ENCODE results near the gene ST13. TPM values are rescaled to one million over a fixed set of nuclear protein-coding genes. Genes with fewer than 3 reads are reported as not detected.

ST13 gene
- total and polyA plus RNA-seq, 2 of the 4 experiments (the other 2 are of a cell fraction), result 115 to 235 TPM

DNA sequence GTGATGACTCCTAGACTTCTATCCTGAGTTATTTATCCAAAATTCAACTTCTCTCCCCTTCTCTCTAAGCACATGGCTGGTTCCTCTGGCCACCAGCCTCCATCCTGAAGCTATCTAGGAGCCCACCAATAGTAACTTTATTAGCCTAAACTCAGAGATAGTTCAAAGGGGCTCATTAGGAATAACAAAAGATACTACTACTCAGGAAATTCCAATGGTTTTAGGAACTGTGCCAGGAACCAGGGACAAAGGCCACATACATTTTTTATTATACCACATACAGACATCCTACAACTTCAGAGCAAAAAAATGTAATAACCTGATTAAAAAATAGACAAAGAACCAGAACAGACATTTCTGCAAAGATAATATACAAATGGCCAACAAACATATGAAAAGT lies 65.2 kb downstream of the ST13 start:
- H3K9ac ChIP-seq (ENCODE audit: low read depth, low read length), result no peak overlapping the region
- H3K4me1 ChIP-seq (ENCODE audit: control insufficient read depth, insufficient read depth, low read length), result no peaks in the 10 kb centered on the region; the same call in 1 of the 2 replicates
- DNase-seq (no peak), ATAC-seq (ENCODE audit: low read depth) (no peak)
- H3K56ac ChIP-seq (ENCODE audit: extremely low read depth, insufficient read depth, low read length), result no peak overlapping the region
- H3K14ac ChIP-seq (replicated peaks; ENCODE audit: low read depth, low read length), result no peak overlapping the region
- H3K9me1 ChIP-seq (ENCODE audit: insufficient read depth, low read length), result 0 out of 2 replicates have a peak, but pooled peaks cover 3% of the 10 kb centered on the region
- dilution Hi-C loops (cut with HindIII; ENCODE audit: low sequenced_read_pairs, unreplicated experiment), result no loop called here
- no peak overlapping the region for H3K4me2 ChIP-seq (ENCODE audit: low read depth, low read length)
- intact Hi-C loops (cut with micrococcal nuclease), result no loop called here
- no peak overlapping the region for H3K23ac ChIP-seq (ENCODE audit: low read depth, low read length)
- H2BK120ac ChIP-seq (ENCODE audit: low read depth, low read length), result no peak overlapping the region
- H2AK5ac ChIP-seq (ENCODE audit: low read depth, low read length), result no peak overlapping the region
- CTCF ChIA-PET, result no interaction called here
- H4K20me1 ChIP-seq (ENCODE audit: insufficient read depth, low read length), result no peaks in the 10 kb centered on the region
- H3K36me3 ChIP-seq (ENCODE audit: control insufficient read depth, insufficient read depth, low read length), result peaks cover 3% of the 10 kb centered on the region; the same call in 1 of the 2 replicates
- peaks cover 3% of the 10 kb centered on the region in 2 experiments; a peak in 2 of 4 replicates for H3K79me1 ChIP-seq (ENCODE audit: low read depth in 1 of 2, low read length in 2 of 2)
- no peak overlapping the region for H3K4me3 ChIP-seq (ENCODE audit: insufficient read depth, low read depth, low read length)
- no peak overlapping the region for H4K91ac ChIP-seq (ENCODE audit: insufficient read depth, low read depth, low read length)
- BruUV-seq (replicated peaks), result no TSS peak
- no peak overlapping the region for H3K27ac ChIP-seq (ENCODE audit: insufficient read depth, low read length)
- POLR2A ChIA-PET (ENCODE audit: unreplicated experiment), result no interaction called here
- no peak overlapping the region for H2AFZ ChIP-seq (replicated peaks; ENCODE audit: low read length, poor library complexity)
- H3K4ac ChIP-seq (ENCODE audit: low read depth, low read length), result no peak overlapping the region
- H4K8ac ChIP-seq (ENCODE audit: low read depth in 2 of 2, low read length in 2 of 2), result no peak overlapping the region
- H2BK20ac ChIP-seq (ENCODE audit: low read depth, low read length), result no peak overlapping the region
- H3K27me3 ChIP-seq (ENCODE audit: control insufficient read depth, insufficient read depth, low read length), result no peaks in the 10 kb centered on the region
- in situ Hi-C loops (cut with MboI; ENCODE audit: low sequenced_read_pairs), result no loop called here
- TF ChIP-seq BHLHE40 (IDR thresholded peaks at IDR 0.05; ENCODE audit: low read depth, low read length) (no peak), POLR2A (IDR thresholded peaks at IDR 0.05; ENCODE audit: low read depth, low read length) (no peak), MAZ (IDR thresholded peaks at IDR 0.05; ENCODE audit: borderline replicate concordance, low read depth, low read length) (no peak), MXI1 (IDR thresholded peaks at IDR 0.05; ENCODE audit: borderline replicate concordance, low read depth, low read length) (no peak), RAD21 (IDR thresholded peaks at IDR 0.05; ENCODE audit: low read length) (no peak), RCOR1 (IDR thresholded peaks at IDR 0.05; ENCODE audit: insufficient replicate concordance, low read length) (no peak), CHD1 (IDR thresholded peaks at IDR 0.05; ENCODE audit: low read depth, low read length) (no peak), NFE2L2 (IDR thresholded peaks at IDR 0.05; ENCODE audit: low read depth, low read length) (no peak), CEBPB (IDR thresholded peaks at IDR 0.05; ENCODE audit: low read depth, low read length) (no peak), SMC3 (IDR thresholded peaks at IDR 0.05; ENCODE audit: low read depth, low read length) (no peak), FOS (IDR thresholded peaks at IDR 0.05; ENCODE audit: low read depth, low read length) (no peak), RFX5 (IDR thresholded peaks at IDR 0.05; ENCODE audit: low read depth, low read length) (no peak), MAFK (IDR thresholded peaks at IDR 0.05; ENCODE audit: low read depth, low read length) (no peak)
- TF ChIP-seq, protein P1, sequence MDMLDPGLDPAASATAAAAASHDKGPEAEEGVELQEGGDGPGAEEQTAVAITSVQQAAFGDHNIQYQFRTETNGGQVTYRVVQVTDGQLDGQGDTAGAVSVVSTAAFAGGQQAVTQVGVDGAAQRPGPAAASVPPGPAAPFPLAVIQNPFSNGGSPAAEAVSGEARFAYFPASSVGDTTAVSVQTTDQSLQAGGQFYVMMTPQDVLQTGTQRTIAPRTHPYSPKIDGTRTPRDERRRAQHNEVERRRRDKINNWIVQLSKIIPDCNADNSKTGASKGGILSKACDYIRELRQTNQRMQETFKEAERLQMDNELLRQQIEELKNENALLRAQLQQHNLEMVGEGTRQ (IDR thresholded peaks at IDR 0.05; ENCODE audit: low read depth, low read length), result no peak
- TF ChIP-seq, protein P2, sequence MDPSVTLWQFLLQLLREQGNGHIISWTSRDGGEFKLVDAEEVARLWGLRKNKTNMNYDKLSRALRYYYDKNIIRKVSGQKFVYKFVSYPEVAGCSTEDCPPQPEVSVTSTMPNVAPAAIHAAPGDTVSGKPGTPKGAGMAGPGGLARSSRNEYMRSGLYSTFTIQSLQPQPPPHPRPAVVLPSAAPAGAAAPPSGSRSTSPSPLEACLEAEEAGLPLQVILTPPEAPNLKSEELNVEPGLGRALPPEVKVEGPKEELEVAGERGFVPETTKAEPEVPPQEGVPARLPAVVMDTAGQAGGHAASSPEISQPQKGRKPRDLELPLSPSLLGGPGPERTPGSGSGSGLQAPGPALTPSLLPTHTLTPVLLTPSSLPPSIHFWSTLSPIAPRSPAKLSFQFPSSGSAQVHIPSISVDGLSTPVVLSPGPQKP (IDR thresholded peaks at IDR 0.05; ENCODE audit: borderline replicate concordance, low read depth, low read length), result no peak
- TF ChIP-seq, protein P3, sequence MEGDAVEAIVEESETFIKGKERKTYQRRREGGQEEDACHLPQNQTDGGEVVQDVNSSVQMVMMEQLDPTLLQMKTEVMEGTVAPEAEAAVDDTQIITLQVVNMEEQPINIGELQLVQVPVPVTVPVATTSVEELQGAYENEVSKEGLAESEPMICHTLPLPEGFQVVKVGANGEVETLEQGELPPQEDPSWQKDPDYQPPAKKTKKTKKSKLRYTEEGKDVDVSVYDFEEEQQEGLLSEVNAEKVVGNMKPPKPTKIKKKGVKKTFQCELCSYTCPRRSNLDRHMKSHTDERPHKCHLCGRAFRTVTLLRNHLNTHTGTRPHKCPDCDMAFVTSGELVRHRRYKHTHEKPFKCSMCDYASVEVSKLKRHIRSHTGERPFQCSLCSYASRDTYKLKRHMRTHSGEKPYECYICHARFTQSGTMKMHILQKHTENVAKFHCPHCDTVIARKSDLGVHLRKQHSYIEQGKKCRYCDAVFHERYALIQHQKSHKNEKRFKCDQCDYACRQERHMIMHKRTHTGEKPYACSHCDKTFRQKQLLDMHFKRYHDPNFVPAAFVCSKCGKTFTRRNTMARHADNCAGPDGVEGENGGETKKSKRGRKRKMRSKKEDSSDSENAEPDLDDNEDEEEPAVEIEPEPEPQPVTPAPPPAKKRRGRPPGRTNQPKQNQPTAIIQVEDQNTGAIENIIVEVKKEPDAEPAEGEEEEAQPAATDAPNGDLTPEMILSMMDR (conservative IDR thresholded peaks at IDR 0.05; ENCODE audit: low read depth, low read length), result no peak
- no peaks in the 10 kb centered on the region for H3K9me3 ChIP-seq (ENCODE audit: control insufficient read depth, insufficient read depth, low read length)
- H4K5ac ChIP-seq (ENCODE audit: low read depth, low read length), result no peak overlapping the region
- no peak overlapping the region for H2BK5ac ChIP-seq (ENCODE audit: low read depth, low read length, poor library complexity, severe bottlenecking)
- H2BK15ac ChIP-seq (ENCODE audit: low read depth, low read length), result no peak overlapping the region
- H3K18ac ChIP-seq (ENCODE audit: low read depth, low read length), result no peak overlapping the region
- no peak overlapping the region for H2AK9ac ChIP-seq (replicated peaks; ENCODE audit: low read depth, low read length, poor library complexity)
